HepG2 (cell line): ENCODE results near the gene FUOM. TPM values are rescaled to one million over a fixed set of nuclear protein-coding genes. Genes with fewer than 3 reads are reported as not detected.
A peak's percentile ranks its signal among the peaks of the same experiment; 100 is the strongest.

Experiments used
- FOXA3 ChIP-seq: IDR thresholded peaks from 2 replicates; pipeline ENCODE4 v1.6.1; 2016; ENCODE audit warnings: missing genetic modification reagents, missing compliant biosample characterization
- HOXA7 ChIP-seq: sonication (generic); formaldehyde crosslinking; IDR thresholded peaks from 2 replicates; pipeline ENCODE4 v1.8.1; 2022; ENCODE audit warnings: mild to moderate bottlenecking, missing genetic modification reagents, moderate library complexity
- KLF13 ChIP-seq: sonication (generic); formaldehyde crosslinking; IDR thresholded peaks from 2 replicates; pipeline ENCODE4 v1.4.0; 2020; ENCODE audit warnings: mild to moderate bottlenecking, missing genetic modification reagents
- KLF6 ChIP-seq: IDR thresholded peaks from 2 replicates; pipeline ENCODE4 v1.8.0; 2016; ENCODE audit warnings: missing biosample characterization, missing genetic modification reagents
- MBD4 ChIP-seq: IDR thresholded peaks from 2 replicates; pipeline ENCODE4 v1.6.1; 2012; ENCODE audit warnings: low read length, inconsistent platforms, borderline replicate concordance
- MEIS1 ChIP-seq: sonication (generic); formaldehyde crosslinking; IDR thresholded peaks from 2 replicates; pipeline ENCODE4 v1.9.0; 2021; ENCODE audit warnings: mild to moderate bottlenecking, missing genetic modification reagents, moderate library complexity, borderline replicate concordance
- PCBP1 ChIP-seq: fragments of 200-400 bp; formaldehyde crosslinking; IDR thresholded peaks from 2 replicates; pipeline ENCODE4 v1.6.1; 2017; ENCODE audit warnings: mild to moderate bottlenecking, low read depth, low read length, borderline replicate concordance
- POGZ ChIP-seq: sonication (generic); formaldehyde crosslinking; IDR thresholded peaks from 2 replicates; pipeline ENCODE4 v1.4.0; 2020; ENCODE audit warnings: mild to moderate bottlenecking, missing genetic modification reagents
- PPARG ChIP-seq: conservative IDR thresholded peaks from 2 replicates; pipeline ENCODE4 v1.6.1; 2016; ENCODE audit warnings: missing biosample characterization, missing genetic modification reagents
- RARA ChIP-seq: IDR thresholded peaks from 2 replicates; pipeline ENCODE4 v1.6.1; 2016; ENCODE audit warnings: missing genetic modification reagents, missing compliant biosample characterization
- SCMH1 ChIP-seq: sonication (generic); formaldehyde crosslinking; IDR thresholded peaks from 2 replicates; pipeline ENCODE4 v1.9.0; 2021; ENCODE audit warnings: missing genetic modification reagents, mild to moderate bottlenecking, borderline replicate concordance
- TOE1 ChIP-seq: sonication (generic); formaldehyde crosslinking; IDR thresholded peaks from 2 replicates; pipeline ENCODE4 v1.4.0; 2020; ENCODE audit warnings: mild to moderate bottlenecking, missing genetic modification reagents
- XRCC5 ChIP-seq: fragments of 200-400 bp; formaldehyde crosslinking; optimal IDR thresholded peaks from 2 replicates; pipeline ENCODE3; 2017; ENCODE audit warnings: mild to moderate bottlenecking, low read length
- ZNF546 ChIP-seq: sonication (generic); formaldehyde crosslinking; conservative IDR thresholded peaks from 2 replicates; pipeline ENCODE4 v1.8.1; 2023; ENCODE audit warnings: mild to moderate bottlenecking, missing genetic modification reagents
- polyA plus RNA-seq, 8 experiments: library from polyadenylated mRNA; depleted of rRNA in 3 of 8; stranded (reverse) in 7 of 8; unstranded in 1 of 8; fragments of >200 nt; fragmentation: Illumina TruSeq in 4 of 8; extraction: Trizol in 4 of 8; gene quantifications; 2 replicates each; pipeline versions ENCODE4 v1.2.1 to v1.2.3, GENCODE V29; 2011 to 2016; ENCODE audit warnings: low read depth in 4 of 8, missing spikeins in 1 of 8, mixed read lengths in 1 of 8; ENCODE audit not compliant: insufficient read depth in 1 of 8
- total RNA-seq, 5 experiments: library from RNA; depleted of rRNA; stranded (reverse); fragments of >200 nt; fragmentation: Illumina TruSeq; extraction: Trizol; gene quantifications; 2 replicates each; pipeline ENCODE4 v1.2.3, GENCODE V29; 2016; ENCODE audit warnings: low read depth in 1 of 5
- TF ChIP-seq, protein P1 (sequence below), 2 experiments: sonication (generic) in 1 of 2; formaldehyde crosslinking in 1 of 2; IDR thresholded peaks; 2 replicates each; pipeline versions ENCODE4 v1.6.1 to v1.9.0; 2014 to 2022; ENCODE audit warnings: antibody characterized with exemption in 1 of 2, borderline replicate concordance in 1 of 2, inconsistent platforms in 1 of 2, low read depth in 1 of 2, missing genetic modification reagents in 1 of 2
- TF ChIP-seq, protein P2 (sequence below): sonication (generic); formaldehyde crosslinking; IDR thresholded peaks from 2 replicates; pipeline ENCODE4 v1.4.0; 2020; ENCODE audit warnings: missing genetic modification reagents
- TF ChIP-seq, protein P3 (sequence below): IDR thresholded peaks from 2 replicates; pipeline ENCODE4 v1.6.1; 2012; ENCODE audit warnings: low read depth, low read length, improper control_type of control experiment
- TF ChIP-seq, protein P4 (sequence below): sonication (generic); formaldehyde crosslinking; IDR thresholded peaks from 2 replicates; pipeline ENCODE4 v1.4.0; 2020; ENCODE audit warnings: low read depth, mild to moderate bottlenecking, missing genetic modification reagents

FUOM gene
- total and polyA plus RNA-seq, 2 of the 13 experiments (the other 11 are each of a cell fraction or from before 2014, with no cell fraction given): 27.5 to 60.4 TPM

DNA sequence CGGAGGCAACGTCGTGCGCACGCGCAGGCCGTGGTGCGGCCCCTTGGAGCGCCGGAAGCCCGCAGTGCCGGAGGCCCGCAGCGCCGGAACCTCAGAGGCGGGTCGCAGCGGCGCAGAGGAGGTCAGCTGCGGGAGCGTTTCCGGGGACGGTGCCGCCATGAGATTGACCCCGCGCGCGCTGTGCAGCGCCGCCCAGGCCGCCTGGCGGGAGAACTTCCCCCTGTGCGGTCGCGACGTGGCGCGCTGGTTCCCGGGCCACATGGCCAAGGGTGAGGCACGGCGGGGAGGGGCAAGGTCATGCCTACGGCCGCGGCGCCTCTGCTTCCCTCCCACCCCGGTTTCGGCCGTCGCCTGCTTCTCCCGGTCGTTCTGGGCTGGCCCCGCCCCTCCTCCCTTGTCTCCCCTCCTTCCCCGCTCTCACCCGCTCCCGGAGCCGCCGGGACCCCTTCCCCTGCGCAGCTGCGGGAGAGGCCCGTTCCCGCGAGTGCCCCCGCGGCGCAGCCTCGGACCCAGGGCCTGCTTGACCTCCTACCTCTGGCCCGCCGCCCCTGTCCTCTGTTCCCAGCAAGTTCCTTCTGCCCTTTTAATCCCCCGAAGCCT is 36.3 kb upstream of the FUOM start, which contains the start of gene MTG1 (continued):
- TF ChIP-seq, protein P1, sequence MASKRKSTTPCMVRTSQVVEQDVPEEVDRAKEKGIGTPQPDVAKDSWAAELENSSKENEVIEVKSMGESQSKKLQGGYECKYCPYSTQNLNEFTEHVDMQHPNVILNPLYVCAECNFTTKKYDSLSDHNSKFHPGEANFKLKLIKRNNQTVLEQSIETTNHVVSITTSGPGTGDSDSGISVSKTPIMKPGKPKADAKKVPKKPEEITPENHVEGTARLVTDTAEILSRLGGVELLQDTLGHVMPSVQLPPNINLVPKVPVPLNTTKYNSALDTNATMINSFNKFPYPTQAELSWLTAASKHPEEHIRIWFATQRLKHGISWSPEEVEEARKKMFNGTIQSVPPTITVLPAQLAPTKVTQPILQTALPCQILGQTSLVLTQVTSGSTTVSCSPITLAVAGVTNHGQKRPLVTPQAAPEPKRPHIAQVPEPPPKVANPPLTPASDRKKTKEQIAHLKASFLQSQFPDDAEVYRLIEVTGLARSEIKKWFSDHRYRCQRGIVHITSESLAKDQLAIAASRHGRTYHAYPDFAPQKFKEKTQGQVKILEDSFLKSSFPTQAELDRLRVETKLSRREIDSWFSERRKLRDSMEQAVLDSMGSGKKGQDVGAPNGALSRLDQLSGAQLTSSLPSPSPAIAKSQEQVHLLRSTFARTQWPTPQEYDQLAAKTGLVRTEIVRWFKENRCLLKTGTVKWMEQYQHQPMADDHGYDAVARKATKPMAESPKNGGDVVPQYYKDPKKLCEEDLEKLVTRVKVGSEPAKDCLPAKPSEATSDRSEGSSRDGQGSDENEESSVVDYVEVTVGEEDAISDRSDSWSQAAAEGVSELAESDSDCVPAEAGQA (IDR thresholded peaks at IDR 0.05; ENCODE audit: low read depth): peak; percentile 86
- TF ChIP-seq, protein P1 (CRISPR knock-in tag; IDR thresholded peaks at IDR 0.05; ENCODE audit: borderline replicate concordance): no peak
- TF ChIP-seq KLF13 (CRISPR knock-in tag) (peak; percentile 82; the same call in 1 of the 2 replicates), RARA (CRISPR knock-in tag) (peak; percentile 65; the same call in 1 of the 2 replicates), POGZ (CRISPR knock-in tag) (peak; percentile 72), HOXA7 (no peak), ZNF546 (CRISPR knock-in tag) (no peak), MBD4 (no peak), MEIS1 (CRISPR knock-in tag) (peak; percentile 83; the same call in 1 of the 2 replicates), PPARG (CRISPR knock-in tag) (no peak), XRCC5 (peak; percentile 80), FOXA3 (no peak), PCBP1 (no peak), KLF6 (peak; percentile 90), SCMH1 (CRISPR knock-in tag) (no peak), TOE1 (CRISPR knock-in tag) (no peak)
- TF ChIP-seq, protein P2, sequence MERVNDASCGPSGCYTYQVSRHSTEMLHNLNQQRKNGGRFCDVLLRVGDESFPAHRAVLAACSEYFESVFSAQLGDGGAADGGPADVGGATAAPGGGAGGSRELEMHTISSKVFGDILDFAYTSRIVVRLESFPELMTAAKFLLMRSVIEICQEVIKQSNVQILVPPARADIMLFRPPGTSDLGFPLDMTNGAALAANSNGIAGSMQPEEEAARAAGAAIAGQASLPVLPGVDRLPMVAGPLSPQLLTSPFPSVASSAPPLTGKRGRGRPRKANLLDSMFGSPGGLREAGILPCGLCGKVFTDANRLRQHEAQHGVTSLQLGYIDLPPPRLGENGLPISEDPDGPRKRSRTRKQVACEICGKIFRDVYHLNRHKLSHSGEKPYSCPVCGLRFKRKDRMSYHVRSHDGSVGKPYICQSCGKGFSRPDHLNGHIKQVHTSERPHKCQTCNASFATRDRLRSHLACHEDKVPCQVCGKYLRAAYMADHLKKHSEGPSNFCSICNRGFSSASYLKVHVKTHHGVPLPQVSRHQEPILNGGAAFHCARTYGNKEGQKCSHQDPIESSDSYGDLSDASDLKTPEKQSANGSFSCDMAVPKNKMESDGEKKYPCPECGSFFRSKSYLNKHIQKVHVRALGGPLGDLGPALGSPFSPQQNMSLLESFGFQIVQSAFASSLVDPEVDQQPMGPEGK (CRISPR knock-in tag): peak; percentile 34; the same call in 1 of the 2 replicates
- TF ChIP-seq, protein P3, sequence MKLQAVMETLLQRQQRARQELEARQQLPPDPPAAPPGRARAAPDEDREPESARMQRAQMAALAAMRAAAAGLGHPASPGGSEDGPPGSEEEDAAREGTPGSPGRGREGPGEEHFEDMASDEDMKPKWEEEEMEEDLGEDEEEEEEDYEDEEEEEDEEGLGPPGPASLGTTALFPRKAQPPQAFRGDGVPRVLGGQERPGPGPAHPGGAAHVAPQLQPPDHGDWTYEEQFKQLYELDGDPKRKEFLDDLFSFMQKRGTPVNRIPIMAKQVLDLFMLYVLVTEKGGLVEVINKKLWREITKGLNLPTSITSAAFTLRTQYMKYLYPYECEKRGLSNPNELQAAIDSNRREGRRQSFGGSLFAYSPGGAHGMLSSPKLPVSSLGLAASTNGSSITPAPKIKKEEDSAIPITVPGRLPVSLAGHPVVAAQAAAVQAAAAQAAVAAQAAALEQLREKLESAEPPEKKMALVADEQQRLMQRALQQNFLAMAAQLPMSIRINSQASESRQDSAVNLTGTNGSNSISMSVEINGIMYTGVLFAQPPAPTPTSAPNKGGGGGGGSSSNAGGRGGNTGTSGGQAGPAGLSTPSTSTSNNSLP: no peak
- TF ChIP-seq, protein P4, sequence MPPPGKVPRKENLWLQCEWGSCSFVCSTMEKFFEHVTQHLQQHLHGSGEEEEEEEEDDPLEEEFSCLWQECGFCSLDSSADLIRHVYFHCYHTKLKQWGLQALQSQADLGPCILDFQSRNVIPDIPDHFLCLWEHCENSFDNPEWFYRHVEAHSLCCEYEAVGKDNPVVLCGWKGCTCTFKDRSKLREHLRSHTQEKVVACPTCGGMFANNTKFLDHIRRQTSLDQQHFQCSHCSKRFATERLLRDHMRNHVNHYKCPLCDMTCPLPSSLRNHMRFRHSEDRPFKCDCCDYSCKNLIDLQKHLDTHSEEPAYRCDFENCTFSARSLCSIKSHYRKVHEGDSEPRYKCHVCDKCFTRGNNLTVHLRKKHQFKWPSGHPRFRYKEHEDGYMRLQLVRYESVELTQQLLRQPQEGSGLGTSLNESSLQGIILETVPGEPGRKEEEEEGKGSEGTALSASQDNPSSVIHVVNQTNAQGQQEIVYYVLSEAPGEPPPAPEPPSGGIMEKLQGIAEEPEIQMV: no peak
